Hypothalamus (tissue), 51 donors: ENCODE data around the gene CDYL.

Source experiments
- DNase-seq, 51 donors: peaks; one replicate each; lab custom pipeline; 2025; lab: John Stamatoyannopoulos, UW

CDYL gene

DNA sequence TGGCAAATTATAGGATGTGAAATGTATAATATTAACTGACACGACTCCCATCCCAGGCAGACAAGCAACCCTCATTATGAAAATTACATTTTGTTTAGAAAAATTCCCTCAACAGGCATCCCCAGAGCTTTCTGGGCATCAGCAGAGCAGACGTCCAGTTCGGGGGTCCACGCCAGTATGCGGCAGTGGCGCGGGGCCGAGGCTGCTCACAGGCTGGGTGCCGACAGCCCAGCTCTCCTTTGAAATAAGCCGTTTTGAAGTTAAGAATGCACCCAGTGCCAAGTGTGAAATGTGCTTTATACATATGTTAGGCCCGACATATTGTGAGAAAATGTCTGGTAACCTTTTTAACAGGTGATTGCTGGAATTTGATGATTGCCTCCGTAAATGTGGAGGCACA is 177.2 kb downstream of the CDYL start:
- DNase-seq: no peak

DNA sequence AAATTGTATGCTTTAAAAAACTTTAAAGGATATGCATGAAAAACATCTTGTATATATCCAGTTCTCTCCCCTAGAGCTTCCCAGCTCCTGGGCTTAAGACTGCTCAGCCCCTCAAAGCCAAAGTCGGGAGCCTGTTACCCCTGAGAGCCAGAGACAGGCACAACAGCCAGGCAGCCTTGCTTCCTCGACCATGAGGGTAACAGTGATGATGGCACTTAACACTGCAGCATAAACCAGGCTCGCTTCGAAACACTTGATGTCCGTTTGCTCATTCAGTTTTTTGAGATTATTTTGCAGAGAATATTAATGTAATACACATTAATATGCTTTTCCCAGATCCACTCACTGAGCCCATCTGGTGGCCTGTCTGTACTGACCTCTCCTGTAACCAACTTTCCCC is 180.4 kb downstream of the CDYL start:
- DNase-seq: no peak

DNA sequence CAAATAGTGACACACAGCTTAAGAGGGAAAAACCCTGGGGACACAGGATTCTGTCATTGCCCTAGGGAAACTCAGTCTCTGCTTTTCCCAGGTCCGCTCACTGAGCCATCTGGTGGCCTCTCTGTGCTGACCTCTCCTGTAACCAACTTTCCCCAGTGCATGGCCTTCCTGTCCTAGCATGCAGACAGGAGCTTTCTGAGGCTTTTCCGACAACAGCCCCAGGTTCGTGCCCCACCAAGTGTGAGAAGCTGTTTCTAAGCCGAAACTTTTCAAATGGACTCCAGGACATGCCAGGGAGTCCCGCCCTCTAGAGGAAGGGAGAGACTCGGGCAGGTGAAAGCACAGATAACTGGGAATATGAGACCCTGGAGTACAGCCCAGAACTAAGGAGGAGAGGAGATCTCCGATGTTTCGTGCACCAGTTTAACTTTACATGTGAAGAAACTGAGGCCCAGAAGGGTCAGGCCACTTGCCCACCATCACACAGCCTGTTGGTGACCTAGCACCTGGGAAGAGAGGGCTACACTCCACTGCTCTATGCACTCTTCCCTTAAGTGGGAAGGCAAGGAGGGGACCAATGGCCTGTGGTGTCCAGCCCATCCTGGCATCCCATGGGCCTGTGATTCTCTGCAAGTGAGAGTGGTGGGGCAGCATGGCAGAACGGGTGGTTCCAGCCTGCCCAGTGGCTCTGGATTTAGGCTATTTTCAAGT is 181.5 kb downstream of the CDYL start:
- no peak for DNase-seq

DNA sequence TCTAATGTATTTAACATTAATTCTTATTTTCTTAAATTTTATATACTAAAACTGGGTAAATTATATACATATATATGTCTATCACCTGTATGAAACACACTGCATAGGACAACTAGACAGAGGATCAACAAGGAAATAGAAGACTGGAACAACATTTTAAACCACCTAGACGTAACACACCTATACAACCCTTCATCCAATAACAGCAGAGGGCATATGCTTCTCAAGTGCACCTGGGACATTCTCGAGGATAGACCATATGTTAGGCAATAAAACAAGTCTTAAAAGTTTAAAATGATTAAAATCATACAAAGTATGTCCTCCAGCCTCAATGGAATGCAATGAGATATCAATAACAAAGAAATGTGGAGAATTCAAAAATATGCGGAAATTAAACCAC is 182.4 kb downstream of the CDYL start:
- no peak for DNase-seq

DNA sequence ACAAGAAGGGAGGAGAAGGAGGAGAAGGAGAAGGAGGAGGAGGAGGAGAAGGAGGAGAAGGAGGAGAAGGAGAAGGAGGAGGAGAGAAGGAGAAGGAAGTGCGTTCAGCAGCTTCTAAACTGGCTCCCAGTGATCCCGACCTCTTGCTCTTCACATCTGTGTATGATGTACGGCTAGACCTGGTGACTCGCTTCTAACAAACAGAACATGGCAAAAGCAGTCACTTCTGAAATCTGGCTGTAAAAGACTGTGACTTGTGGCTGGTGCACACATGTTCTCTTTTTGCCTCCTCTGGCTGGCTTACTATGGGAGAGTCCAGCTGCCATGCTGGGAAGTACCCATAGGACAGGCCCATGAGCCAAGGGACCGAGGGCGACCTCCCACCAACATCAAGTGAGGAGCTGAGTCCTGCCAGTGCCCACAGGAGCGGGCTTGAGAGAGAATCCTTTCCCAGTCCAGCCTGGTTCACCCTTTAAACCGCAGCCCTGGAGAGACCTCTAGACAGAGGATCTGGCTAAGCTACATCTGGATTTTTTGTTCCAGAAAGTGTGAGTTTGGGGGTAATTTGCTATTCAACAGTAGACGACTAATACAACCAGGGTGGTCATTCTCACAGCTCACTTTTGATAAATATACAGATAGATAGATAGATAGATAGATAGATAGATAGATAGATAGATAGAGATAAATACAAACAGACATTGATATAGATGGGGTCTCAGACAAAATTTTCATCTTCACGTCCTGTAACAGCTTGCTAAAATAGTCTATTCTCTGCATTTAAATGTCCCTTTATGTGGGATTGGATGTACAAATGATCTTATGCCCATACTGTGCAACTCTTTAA is 185.3 kb downstream of the CDYL start:
- DNase-seq: no peak

DNA sequence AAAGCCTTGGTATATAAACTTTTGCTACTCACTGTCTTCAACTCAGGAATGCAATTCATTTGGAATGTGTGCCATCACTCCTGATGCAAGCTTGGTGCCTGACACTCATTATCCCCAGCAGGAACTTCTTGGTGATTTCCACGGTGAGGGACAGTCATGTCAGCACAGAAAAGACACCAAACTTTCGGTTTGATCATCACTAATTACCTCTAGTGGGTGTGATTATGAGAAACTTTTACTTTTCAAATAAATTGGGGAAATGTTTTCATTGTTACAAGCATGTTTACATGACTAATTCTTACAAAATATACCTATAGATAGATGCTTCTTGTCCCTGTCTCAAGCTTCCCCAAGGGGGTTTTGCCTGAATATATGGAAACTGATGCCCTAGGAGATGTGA is 186.7 kb downstream of the CDYL start:
- no peak for DNase-seq

DNA sequence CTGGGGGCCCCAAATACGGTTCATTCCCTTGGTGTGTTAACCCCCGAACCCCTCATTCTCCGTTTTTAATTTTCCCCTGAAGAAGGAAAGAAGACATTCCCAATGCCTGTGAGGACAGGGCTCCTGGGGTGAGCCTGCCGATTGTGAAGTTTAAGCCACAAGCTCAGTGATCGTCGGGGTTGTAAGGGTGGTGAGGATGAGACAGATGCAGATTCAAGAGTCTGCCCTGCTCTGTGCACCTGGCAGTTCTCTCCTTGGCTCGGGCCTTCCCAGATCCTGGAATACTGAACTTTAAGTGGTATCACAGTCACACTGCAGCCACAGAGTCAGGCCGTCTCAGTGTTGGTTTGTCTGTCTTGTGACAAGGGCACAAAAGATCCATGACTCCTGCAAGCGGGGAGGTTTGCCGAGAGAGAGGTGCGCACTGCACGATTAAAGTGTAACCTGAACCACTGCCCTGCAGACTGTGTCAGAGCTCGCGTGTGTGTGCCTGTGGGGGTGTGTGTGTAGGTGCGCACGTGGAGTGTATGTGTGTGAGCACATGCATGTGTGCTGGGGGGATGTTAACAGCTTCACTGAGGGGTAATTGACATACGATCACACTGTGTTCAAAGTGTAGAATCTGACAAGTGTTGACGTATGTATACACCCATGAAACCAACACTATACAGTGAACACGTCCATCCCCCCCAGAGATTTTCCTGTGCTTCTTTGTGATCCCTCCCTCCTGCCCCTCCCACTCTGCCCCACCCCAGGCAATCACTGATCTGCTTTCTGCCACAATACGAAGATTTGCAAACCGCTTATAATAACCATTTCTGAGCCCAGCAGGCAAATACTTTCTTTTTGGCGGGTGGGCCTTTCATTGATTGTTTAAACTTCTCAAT is 188.7 kb downstream of the CDYL start:
- DNase-seq: no peak

DNA sequence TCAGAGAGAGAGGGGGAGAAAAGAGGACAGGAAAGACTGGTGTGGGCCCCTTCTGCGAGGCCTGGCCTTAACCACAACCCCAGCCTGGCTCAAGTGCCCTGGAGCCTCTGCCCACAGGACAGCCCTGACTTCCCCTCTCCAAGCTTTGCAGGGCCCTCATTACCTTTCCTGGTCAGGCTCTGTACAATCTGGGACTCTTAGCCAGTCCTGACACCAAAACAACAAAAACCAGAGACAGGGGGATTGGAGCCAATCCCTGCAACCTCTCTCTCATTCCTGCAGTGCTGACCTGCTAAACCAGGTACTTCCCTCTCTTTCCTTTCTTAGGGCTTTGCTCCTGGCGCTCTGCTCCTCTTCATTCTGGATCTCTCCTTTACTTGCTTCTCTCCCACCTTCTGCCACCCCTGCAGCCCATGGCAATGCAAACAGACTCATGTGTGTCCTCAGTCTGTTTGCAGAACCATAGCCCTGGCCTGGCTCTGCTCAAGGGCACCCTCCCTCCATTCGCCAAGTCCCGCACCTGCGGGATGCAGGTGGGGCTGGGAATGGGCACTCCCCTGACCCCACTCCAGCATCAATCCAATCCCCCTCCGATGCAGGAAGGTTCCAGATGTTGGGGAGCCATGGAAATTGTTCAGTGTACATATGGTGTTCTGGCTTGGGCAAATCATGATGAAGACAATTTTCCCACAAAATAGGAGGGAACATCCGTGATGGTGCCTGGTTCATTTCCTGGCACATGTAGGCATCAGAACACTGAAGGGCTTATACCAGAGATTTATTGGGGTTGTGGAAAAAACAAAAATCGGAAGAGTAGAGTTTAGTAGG is 189.6 kb downstream of the CDYL start:
- no peak for DNase-seq

DNA sequence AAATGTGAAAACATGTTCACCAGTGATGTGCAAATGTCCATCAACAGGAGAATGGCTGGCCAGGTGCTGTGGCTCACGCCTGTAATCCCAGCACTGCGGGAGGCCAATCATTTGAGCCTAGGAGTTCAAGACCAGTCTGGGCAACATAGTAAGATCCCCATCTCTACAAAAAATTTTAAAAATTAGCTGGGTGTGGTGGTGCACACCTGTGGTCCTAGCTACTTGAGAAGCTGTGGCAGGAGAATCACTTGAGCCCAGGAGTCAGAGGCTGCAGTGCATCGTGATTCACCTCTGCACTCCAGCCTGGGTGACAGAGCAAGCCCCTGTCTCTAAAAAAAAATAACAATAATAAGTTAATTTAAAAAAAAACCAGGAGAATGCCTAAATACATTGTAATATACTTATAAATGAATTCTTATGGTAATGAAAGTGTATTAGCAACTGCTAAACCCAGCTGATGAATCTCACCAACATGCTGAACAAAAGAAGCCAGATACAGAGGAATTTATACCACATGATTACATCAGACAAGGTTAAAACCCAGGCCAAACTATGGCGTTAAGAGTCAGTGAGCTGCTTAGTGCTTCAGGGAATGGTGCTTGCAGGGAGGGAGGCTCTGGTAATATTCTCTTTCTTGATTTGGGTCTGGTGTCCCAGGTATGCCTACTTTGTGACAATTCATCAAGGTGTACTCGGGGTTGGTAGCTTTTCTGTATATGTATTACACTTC is 191.3 kb downstream of the CDYL start:
- DNase-seq: no peak

DNA sequence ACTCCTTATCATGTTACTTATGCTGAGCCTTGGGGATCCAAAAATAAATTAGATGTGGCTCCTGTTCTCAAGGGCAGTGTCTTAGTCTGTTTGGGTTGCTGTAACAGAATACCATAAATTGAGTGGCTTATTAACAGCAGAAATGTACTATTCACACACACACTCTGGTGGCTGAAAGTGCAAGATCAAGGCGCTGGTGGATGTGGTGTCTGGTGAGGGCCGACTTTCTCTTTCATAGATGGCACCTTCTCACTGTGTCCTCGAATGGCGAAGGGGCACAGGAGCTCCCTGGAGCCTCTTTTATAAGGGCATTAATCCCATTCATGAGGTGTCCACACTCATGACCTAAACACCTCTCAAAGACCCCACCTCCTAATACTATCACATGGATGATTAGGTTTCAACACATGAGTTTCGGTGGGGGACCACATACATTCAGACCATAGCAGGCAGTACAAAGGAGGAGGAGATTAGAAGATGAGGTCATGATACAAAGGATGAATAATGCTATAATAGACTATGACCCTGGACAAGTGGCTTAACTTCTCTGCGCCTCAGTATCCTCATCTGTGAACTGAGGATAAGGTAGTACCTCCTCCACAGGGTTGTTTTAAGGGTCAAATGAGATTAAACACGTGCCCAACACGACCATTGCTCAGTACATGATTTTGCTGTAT is 193.5 kb downstream of the CDYL start:
- DNase-seq: no peak

DNA sequence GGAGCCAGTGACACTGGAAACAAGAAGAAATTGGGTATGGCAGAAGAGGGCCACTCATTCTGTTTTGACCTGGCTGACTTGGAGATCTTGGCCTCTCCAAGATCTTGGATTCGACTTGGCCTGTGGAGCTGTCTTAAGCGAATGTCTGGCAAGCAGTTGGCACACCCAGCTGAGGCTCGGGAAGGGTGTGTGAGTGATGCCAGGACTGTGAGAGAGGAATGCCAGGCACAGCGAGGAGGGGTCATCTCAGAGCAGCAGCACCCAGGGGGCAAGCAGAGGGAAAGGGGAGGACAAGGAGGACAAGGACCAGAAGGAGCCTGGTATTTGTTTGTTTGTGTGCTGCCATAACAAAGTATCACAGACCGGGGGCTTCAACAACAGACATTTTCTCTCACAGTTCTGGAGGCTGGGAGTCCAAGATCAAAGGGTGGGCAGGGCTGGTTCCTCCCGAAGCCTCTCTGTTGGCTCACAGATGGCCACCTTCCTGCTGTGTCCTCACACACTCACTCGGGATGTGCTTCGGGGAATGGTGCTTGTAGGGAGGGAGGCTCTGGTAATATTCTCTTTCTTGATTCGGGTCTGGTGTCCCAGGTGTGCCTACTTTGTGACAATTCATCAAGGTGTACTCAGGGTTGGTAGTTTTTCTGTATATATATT is 194.7 kb downstream of the CDYL start:
- no peak for DNase-seq

DNA sequence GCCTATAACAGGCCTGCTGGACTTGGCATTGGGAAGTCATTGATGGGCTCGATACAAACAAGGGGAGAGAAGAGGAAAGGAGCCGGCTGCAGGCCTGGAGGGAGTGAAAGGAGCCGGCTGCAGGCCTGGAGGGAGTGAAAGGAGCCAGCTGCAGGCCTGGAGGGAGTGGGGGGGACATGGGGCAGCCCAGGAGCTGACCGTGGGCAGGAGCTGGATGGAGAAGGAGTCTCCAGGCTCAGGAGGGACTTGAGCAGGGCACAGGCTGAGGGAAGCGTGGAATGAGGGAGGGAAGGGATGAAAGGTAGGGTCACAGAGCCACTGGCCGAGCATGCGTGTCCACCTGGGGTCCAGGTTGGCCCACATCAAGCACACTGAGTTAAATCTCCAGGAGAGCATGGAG is 195.6 kb downstream of the CDYL start:
- no peak for DNase-seq

DNA sequence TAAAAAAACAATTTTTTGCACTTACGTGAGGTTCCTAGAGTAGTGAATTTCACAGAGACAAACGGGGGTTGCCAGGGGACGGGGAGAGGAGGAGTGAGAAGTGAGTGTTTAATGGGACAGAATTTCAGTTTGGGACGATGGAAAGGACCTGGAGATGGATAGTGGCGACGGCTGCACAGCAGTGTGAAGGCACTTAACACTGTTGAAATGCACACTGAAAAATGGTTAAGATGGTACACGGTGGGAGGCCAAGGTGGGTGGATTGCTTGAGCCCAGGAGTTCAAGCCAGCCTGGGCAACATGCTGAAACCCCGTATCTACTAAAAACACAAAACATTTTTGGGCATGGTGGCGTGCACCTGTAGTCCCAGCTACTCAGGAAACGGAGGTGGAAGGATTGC is 196.2 kb downstream of the CDYL start:
- no peak for DNase-seq

DNA sequence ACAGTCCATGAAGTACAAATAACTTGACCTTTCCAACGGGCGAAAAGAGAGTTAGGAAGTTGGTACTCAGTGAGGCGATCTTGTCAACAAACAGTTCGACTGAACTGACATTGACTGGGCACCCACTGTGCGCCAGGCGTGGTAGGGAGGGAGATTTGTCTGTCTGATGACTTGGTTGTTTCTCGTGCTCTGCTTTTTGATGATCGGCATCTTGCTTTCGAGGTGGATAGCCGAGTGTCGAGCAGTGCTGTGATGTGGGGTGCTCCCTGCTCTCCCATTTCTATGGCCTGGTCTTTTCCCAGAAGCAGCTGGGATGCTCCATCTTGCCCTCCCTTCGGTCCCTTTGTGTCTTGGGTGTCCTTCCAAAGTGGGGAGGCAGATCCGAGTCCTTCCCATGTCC is 197.2 kb downstream of the CDYL start:
- DNase-seq: no peak

DNA sequence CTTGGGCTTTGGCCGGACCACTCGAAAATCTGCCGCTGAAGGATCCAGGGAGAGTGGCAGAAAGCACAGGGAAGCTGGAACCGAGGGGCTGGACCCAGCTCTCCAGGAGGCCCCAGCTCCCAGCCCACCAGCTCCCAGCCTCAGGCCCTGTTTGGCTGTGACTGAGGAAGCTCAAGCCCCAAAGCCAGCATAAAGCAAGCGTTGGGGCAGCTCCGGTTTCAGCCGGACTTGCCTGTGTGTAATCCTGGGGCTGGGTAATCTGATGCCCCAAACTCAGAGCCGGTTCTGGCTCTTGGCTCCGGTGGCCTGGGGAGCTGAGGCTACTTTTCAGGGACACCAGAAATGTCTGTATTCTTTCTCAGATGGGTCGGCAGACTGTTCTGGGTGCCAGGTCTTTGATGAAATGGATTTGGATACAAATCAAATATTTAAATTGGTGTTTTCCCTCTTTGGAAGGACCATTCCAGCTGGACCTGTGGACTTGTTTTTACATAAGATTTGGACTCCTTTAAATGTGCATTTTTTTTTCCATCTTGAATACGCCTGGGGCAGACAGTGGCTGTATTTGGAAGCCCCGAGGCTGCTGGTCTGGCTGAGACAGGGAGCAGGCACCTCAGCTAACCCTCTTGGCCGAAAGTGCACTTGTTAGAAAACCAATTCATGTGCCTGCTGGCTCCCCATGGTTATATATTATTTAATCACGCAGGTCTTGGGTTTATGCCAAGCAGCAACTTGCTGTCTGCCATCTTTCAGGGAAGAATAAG is 198.0 kb downstream of the CDYL start:
- peak in 15 of 51 donors; percentile 4 to 41 (median 12) for DNase-seq

DNA sequence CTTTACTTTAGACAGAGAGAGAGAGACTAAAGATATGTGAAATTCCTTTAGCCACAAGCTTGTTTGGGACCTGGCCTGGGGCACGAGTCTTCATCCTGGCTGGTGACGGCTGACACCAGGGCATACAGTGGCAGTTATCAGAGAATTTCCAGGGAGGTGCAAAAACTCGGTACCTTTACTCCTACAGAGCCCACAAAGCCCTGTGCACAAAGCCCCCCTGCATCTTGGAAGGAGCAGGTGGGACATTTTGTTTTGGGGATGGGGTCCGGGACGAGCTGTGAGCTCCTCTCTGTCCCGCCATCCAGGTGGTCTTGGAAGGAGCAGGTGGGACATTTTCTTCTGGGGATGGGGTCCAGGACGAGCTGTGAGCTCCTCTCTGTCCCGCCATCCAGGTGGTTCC is 198.8 kb downstream of the CDYL start:
- no peak for DNase-seq

DNA sequence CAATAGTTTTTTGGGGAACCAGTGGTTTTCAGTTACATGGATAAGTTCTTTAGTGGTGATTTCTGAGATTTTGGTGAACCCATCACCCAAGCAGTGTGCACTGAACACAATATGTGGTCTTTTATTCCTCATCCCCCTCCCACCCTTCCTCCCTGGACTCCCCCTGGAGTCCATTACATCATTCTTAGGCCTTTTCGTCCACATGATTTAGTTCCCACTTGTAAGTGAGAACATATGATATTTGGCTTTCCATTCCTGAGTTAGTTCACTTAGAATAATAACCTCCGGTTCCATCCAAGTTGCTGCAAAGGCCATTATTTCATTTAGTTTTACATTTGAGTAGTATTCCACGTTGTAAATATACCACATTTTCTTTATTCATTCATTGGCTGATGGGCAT is 199.3 kb downstream of the CDYL start:
- DNase-seq: no peak

DNA sequence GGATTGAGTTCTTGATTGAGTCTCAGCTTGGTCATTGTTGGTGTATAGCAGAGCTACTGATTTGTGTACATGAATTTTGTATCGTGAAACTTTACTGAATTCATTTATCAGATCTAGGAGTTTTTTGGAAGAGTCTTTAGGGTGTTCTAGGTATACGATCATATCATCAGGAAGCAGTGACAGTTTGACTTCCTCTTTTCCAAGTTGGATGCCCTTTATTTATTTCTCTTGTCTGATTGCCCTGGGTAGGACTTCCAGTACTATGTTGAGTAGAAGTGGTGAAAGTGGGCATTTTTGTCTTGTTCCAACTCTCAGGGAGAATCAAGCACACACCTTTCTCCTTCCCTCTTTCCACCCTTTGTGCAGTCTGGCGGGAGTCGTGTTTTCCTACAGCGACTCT is 201.3 kb downstream of the CDYL start:
- DNase-seq: no peak
